ENCODE results near the gene OCA2. TPM values are rescaled to one million over a fixed set of nuclear protein-coding genes. Genes with fewer than 3 reads are reported as not detected.

OCA2 gene
- polyA plus RNA-seq, 1 donor (not counting 4 experiments of a cell fraction or from before 2014, with no cell fraction given) = 0.05 TPM

DNA sequence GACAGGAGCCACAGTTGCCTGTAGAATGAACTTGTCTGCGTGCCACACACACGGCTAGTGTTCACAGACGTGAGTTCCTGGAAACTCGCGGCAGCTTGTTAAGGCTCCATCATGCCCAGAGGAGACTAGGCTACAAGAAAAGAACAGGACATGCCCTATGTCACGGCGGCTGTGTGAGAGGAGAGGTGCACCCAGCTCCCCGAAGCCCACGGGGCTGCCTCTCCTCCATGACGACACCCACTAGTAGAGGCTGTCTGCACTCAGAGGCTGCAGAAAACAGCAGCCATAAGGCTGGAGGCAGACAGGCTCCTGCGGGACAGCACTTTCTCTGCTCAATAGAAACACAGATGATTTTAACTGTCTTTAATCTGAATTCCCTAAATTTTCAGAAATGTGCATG is 19.0 kb upstream of the OCA2 start:
- dilution Hi-C loops (cut with MboI; ENCODE audit: extremely low pct_ligation_motif_present, low sequenced_read_pairs) = no loop called here
- Histone ChIP-seq H3K9me1 (ENCODE audit: control insufficient read depth, extremely low read depth, insufficient read depth, low read length) (no peaks in the 10 kb centered on the region), H4K20me1 (ENCODE audit: control insufficient read depth, extremely low read depth, insufficient read depth, low read length) (peaks cover 3% of the 10 kb centered on the region), H3K4me3 (ENCODE audit: control insufficient read depth in 2 of 3, extremely low read depth in 1 of 3, insufficient read depth in 2 of 3, low read depth in 1 of 3, low read length in 3 of 3) (no peak overlapping the region), H3K9me3 (ENCODE audit: control insufficient read depth, low read depth, low read length) (no peaks in the 10 kb centered on the region), H2AFZ (ENCODE audit: control insufficient read depth, low read length) (no peak overlapping the region), H3K4me1 (ENCODE audit: control insufficient read depth, extremely low read depth, insufficient read depth, low read length) (peaks cover 4% of the 10 kb centered on the region), H3K9ac (ENCODE audit: control insufficient read depth, extremely low read depth, insufficient read depth, low read length) (no peak overlapping the region), H3K36me3 (ENCODE audit: control insufficient read depth in 2 of 2, extremely low read depth in 1 of 2, insufficient read depth in 2 of 2, low read length in 2 of 2) (peaks cover 23 to 29% of the 10 kb centered on the region in 2 experiments), H3K27me3 (ENCODE audit: control insufficient read depth, extremely low read depth, insufficient read depth, low read length) (no peaks in the 10 kb centered on the region), H3K79me2 (ENCODE audit: control insufficient read depth, insufficient read depth, low read length) (no peaks in the 10 kb centered on the region), H3K4me2 (ENCODE audit: control insufficient read depth, extremely low read depth, insufficient read depth, low read depth, low read length) (no peak overlapping the region), H3K27ac (ENCODE audit: control insufficient read depth, insufficient read depth, low read length) (no peak overlapping the region)
- no peak for DNase-seq (ENCODE audit: low read depth, low spot score)
- no peak for FAIRE-seq
- TF ChIP-seq, protein P1, sequence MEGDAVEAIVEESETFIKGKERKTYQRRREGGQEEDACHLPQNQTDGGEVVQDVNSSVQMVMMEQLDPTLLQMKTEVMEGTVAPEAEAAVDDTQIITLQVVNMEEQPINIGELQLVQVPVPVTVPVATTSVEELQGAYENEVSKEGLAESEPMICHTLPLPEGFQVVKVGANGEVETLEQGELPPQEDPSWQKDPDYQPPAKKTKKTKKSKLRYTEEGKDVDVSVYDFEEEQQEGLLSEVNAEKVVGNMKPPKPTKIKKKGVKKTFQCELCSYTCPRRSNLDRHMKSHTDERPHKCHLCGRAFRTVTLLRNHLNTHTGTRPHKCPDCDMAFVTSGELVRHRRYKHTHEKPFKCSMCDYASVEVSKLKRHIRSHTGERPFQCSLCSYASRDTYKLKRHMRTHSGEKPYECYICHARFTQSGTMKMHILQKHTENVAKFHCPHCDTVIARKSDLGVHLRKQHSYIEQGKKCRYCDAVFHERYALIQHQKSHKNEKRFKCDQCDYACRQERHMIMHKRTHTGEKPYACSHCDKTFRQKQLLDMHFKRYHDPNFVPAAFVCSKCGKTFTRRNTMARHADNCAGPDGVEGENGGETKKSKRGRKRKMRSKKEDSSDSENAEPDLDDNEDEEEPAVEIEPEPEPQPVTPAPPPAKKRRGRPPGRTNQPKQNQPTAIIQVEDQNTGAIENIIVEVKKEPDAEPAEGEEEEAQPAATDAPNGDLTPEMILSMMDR (optimal IDR thresholded peaks at IDR 0.05 in 1 of 3, IDR thresholded peaks at IDR 0.05 in 1 of 3, conservative IDR thresholded peaks at IDR 0.05 in 1 of 3; ENCODE audit: extremely low read depth in 1 of 3, insufficient read depth in 2 of 3, low read length in 3 of 3) = no peak
- no peak for TF ChIP-seq EZH2 (IDR thresholded peaks at IDR 0.05; ENCODE audit: low read length)

DNA sequence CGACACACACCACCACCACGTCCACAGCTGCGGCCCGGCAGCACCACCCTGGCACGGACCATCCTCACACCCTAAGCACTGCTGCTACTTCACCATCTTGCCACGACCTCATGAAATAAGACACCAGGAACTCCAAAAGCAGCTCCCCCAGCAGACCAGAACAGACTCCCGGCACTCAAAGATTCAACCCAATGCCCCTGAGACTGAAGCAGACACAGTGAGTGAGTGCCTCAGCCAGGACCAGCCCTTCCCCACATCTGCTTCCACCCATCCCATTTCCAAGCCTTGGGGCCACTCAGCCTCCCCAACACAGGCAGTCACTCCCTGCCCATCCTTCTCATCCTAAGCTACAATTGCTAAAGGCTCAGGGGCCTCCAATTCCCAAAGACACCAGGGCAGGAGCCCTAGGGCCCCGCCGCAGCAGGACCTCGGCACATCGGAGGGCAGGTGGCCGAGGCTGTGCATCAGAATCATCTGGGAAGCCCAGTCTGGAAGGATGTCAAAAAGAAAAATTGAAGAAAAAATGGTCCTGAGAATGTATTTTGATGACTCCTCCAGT is 18.4 kb upstream of the OCA2 start:
- no peak for FAIRE-seq
- no peak overlapping the region for H2AFZ ChIP-seq (ENCODE audit: control insufficient read depth, low read length)
- no peak for DNase-seq (ENCODE audit: low read depth, low spot score)
- H3K9ac ChIP-seq (ENCODE audit: control insufficient read depth, extremely low read depth, insufficient read depth, low read length) = no peak overlapping the region
- no peaks in the 10 kb centered on the region for H3K27me3 ChIP-seq (ENCODE audit: control insufficient read depth, extremely low read depth, insufficient read depth, low read length)
- H3K4me2 ChIP-seq (ENCODE audit: control insufficient read depth, extremely low read depth, insufficient read depth, low read depth, low read length) = no peak overlapping the region
- dilution Hi-C loops (cut with MboI; ENCODE audit: extremely low pct_ligation_motif_present, low sequenced_read_pairs) = no loop called here
- no peak for TF ChIP-seq EZH2 (IDR thresholded peaks at IDR 0.05; ENCODE audit: low read length)
- TF ChIP-seq, protein P1 (optimal IDR thresholded peaks at IDR 0.05 in 1 of 3, IDR thresholded peaks at IDR 0.05 in 1 of 3, conservative IDR thresholded peaks at IDR 0.05 in 1 of 3; ENCODE audit: extremely low read depth in 1 of 3, insufficient read depth in 2 of 3, low read length in 3 of 3) = no peak
- no peaks in the 10 kb centered on the region for H3K9me1 ChIP-seq (ENCODE audit: control insufficient read depth, extremely low read depth, insufficient read depth, low read length)
- H3K4me3 ChIP-seq (ENCODE audit: control insufficient read depth in 2 of 3, extremely low read depth in 1 of 3, insufficient read depth in 2 of 3, low read depth in 1 of 3, low read length in 3 of 3) = no peak overlapping the region
- no peaks in the 10 kb centered on the region for H4K20me1 ChIP-seq (ENCODE audit: control insufficient read depth, extremely low read depth, insufficient read depth, low read length)
- H3K36me3 ChIP-seq (ENCODE audit: control insufficient read depth in 2 of 2, extremely low read depth in 1 of 2, insufficient read depth in 2 of 2, low read length in 2 of 2) = peaks cover 25 to 33% of the 10 kb centered on the region in 2 experiments
- H3K9me3 ChIP-seq (ENCODE audit: control insufficient read depth, low read depth, low read length) = no peaks in the 10 kb centered on the region
- no peaks in the 10 kb centered on the region for H3K79me2 ChIP-seq (ENCODE audit: control insufficient read depth, insufficient read depth, low read length)
- no peaks in the 10 kb centered on the region for H3K4me1 ChIP-seq (ENCODE audit: control insufficient read depth, extremely low read depth, insufficient read depth, low read length)
- no peak overlapping the region for H3K27ac ChIP-seq (ENCODE audit: control insufficient read depth, insufficient read depth, low read length)
